A549 treated with dexamethasone at 1 μM for 4 hours (cell line): ENCODE results near the gene BYSL. TPM values are rescaled to one million over a fixed set of nuclear protein-coding genes. Genes with fewer than 3 reads are reported as not detected.

Source experiments
- total RNA-seq: library from RNA; stranded (reverse); fragments of 200-300 nt; extraction: Qiagen RNA extraction; gene quantifications from 5 replicates; pipeline ENCODE4 v1.2.3, GENCODE V29; 2022

The BYSL gene
- 35.0 to 40.7 TPM (median 36.6 TPM) in 5 replicates for total RNA-seq

GRCh38 chr6:41920921-41921711 lies at the start of gene BYSL, which contains the start of gene MED20:
Gene BYSL (plus strand): TSS chr6:41921499. CDS start chr6:41921563, 64 bp downstream.
Gene MED20 (minus strand): TSS chr6:41921139. CDS start chr6:41921018, 121 bp downstream.

GRCh38 chr6:41895300-41896233 lies 25.7 kb upstream of the BYSL start, which contains the start of gene USP49:
Gene USP49 (minus strand): TSS chr6:41895375. CDS start chr6:41806983, 88,392 bp downstream.

GRCh38 chr6:41941280-41942066 lies 20.2 kb downstream of the BYSL start, which contains the start of gene CCND3:
Gene CCND3 (minus strand): TSS chr6:41941808. CDS start chr6:41941649, 159 bp downstream.

Other genes starting within 250 kb of the BYSL start
- gene TFEB, start 185.9 kb upstream of the BYSL start, total RNA-seq = 7.5 to 11.9 TPM (median 10.8 TPM) in 5 replicates
- gene PGC, start 174.1 kb upstream of the BYSL start, total RNA-seq = 0.09 to 0.14 TPM (median 0.10 TPM) in 3 of 5 replicates, not detected in the others
- gene FRS3, start 141.6 kb upstream of the BYSL start, total RNA-seq = 1.6 to 3.0 TPM (median 2.6 TPM) in 5 replicates
- 0.33 to 1.1 TPM (median 0.78 TPM) in 5 replicates for gene PRICKLE4, start 140.7 kb upstream of the BYSL start, total RNA-seq
- 275 to 321 TPM (median 298 TPM) in 5 replicates for gene TOMM6, start 133.8 kb upstream of the BYSL start, total RNA-seq
- 0.61 to 1.2 TPM (median 1.2 TPM) in 5 replicates for gene USP49, start 26.1 kb upstream of the BYSL start, total RNA-seq
- 14.1 to 15.6 TPM (median 15.1 TPM) in 5 replicates for gene MED20, start 360 bp upstream of the BYSL start, total RNA-seq
- 108 to 154 TPM (median 139 TPM) in 5 replicates for gene CCND3, start 20.3 kb downstream of the BYSL start, total RNA-seq
- gene TAF8, start 129.0 kb downstream of the BYSL start, total RNA-seq = 9.6 to 15.2 TPM (median 14.3 TPM) in 5 replicates
- 2.8 to 5.1 TPM (median 4.0 TPM) in 5 replicates for gene C6orf132, start 221.1 kb downstream of the BYSL start, total RNA-seq